Breast epithelium (tissue), 3 donors: Measurements from ENCODE around the gene ST6GALNAC3.

ENCODE experiments used
- CTCF ChIP-seq, 3 donors: fragments of 450-650 bp; IDR thresholded peaks; one replicate each; pipeline ENCODE4 v1.5.1; 2016 to 2017; ENCODE audit warnings: antibody characterized with exemption in 3 of 3, mild to moderate bottlenecking in 3 of 3, moderate library complexity in 3 of 3
- POLR2A ChIP-seq: fragments of 450-650 bp; IDR thresholded peaks from one replicate; pipeline ENCODE4 v1.6.1; 2016; ENCODE audit warnings: antibody characterized with exemption, mild to moderate bottlenecking, moderate library complexity
- POLR2AphosphoS5 ChIP-seq, 3 donors: sonication (generic); formaldehyde crosslinking; IDR thresholded peaks; one replicate each; pipeline ENCODE4 v1.6.1; 2017; ENCODE audit warnings: antibody characterized with exemption in 3 of 3

GRCh38 chr1:76548513-76549100, 474.1 kb downstream of the ST6GALNAC3 start:
- TF ChIP-seq CTCF (IDR thresholded peaks at IDR 0.05) (no peak), POLR2A (no peak), POLR2AphosphoS5 (IDR thresholded peaks at IDR 0.05) (no peak)
